CD4-positive, CD25-positive, alpha-beta regulatory T cell (primary cell): Measurements from ENCODE around the gene NUDT10. TPM values are rescaled to one million over a fixed set of nuclear protein-coding genes. Genes with fewer than 3 reads are reported as not detected.
A peak's percentile ranks its signal among the peaks of the same experiment; 100 is the strongest.

Source experiments
- ATAC-seq, 2 donors: fragments of 150-1000 bp; cut with Tn5 transposase; one replicate each; pipeline ENCODE4 v1.10.0; 2021; ENCODE audit warnings: low read depth in 2 of 2, moderate number of reproducible peaks in 2 of 2, moderate library complexity in 1 of 2
- DNase-seq, 3 donors: peaks; one replicate each; pipeline versions ENCODE4 v3.0.0 to v3.0.0-alpha.2; 2012 to 2022; ENCODE audit warnings: mixed read lengths in 1 of 3
- H3K27ac ChIP-seq: one replicate; pipeline ENCODE4 v1.7.0; 2013; ENCODE audit warnings: mild to moderate bottlenecking, low read length; ENCODE audit not compliant: insufficient read depth, poor library complexity, severe bottlenecking
- H3K27me3 ChIP-seq: one replicate; pipeline ENCODE4 v1.7.0; 2013; ENCODE audit warnings: low read length; ENCODE audit not compliant: control insufficient read depth, insufficient read depth
- H3K36me3 ChIP-seq: one replicate; pipeline ENCODE4 v1.7.0; 2013; ENCODE audit warnings: mild to moderate bottlenecking, low read length, moderate library complexity; ENCODE audit not compliant: control insufficient read depth, insufficient read depth
- H3K4me1 ChIP-seq: 2 replicates; pipeline ENCODE4 v1.7.0; 2013; ENCODE audit warnings: mild to moderate bottlenecking, low read length; ENCODE audit not compliant: insufficient read depth, control insufficient read depth, poor library complexity, severe bottlenecking
- H3K4me3 ChIP-seq: one replicate; pipeline ENCODE4 v1.7.0; 2013; ENCODE audit warnings: low read depth, mild to moderate bottlenecking, low read length, moderate library complexity
- H3K9me3 ChIP-seq, 2 experiments: 1 replicate in 1 of 2; 2 replicates in 1 of 2; pipeline ENCODE4 v1.7.0; 2013; ENCODE audit warnings: low read length in 2 of 2, mild to moderate bottlenecking in 1 of 2, moderate library complexity in 1 of 2; ENCODE audit not compliant: control insufficient read depth in 2 of 2
- H3K27ac Mint-ChIP-seq, 3 donors: one replicate each; pipeline ENCODE4 v1.8.0; 2020 to 2022; ENCODE audit warnings: mild to moderate bottlenecking in 3 of 3, mixed read lengths in 3 of 3, moderate library complexity in 2 of 3
- H3K27me3 Mint-ChIP-seq: one replicate; pipeline ENCODE4 v1.8.0; 2022; ENCODE audit warnings: mild to moderate bottlenecking, mixed read lengths
- H3K36me3 Mint-ChIP-seq: one replicate; pipeline ENCODE4 v1.8.0; 2020; ENCODE audit warnings: mixed read lengths
- H3K4me1 Mint-ChIP-seq, 4 donors: one replicate each; pipeline ENCODE4 v1.8.0; 2020 to 2022; ENCODE audit warnings: mixed read lengths in 4 of 4, mild to moderate bottlenecking in 1 of 4
- H3K4me3 Mint-ChIP-seq, 4 donors: one replicate each; pipeline ENCODE4 v1.8.0; 2020 to 2022; ENCODE audit warnings: mild to moderate bottlenecking in 4 of 4, mixed read lengths in 4 of 4, moderate library complexity in 3 of 4
- H3K9me3 Mint-ChIP-seq, 7 donors: one replicate each; pipeline ENCODE4 v1.8.0; 2020 to 2022; ENCODE audit warnings: mixed read lengths in 7 of 7, mild to moderate bottlenecking in 3 of 7, moderate library complexity in 2 of 7
- polyA plus RNA-seq, 4 donors: library from polyadenylated mRNA; unstranded; fragments of 300-500 nt; fragmentation: Illumina TruSeq; gene quantifications; one replicate each; pipeline ENCODE4 v1.2.3, GENCODE V29; 2021
- total RNA-seq: library from RNA; stranded (reverse); gene quantifications from one replicate; pipeline ENCODE4 v1.2.3, GENCODE V29; 2022

Gene NUDT10
- total and polyA plus RNA-seq, 5 donors from 2014 or later = 0.27 TPM; not detected in 4

DNA sequence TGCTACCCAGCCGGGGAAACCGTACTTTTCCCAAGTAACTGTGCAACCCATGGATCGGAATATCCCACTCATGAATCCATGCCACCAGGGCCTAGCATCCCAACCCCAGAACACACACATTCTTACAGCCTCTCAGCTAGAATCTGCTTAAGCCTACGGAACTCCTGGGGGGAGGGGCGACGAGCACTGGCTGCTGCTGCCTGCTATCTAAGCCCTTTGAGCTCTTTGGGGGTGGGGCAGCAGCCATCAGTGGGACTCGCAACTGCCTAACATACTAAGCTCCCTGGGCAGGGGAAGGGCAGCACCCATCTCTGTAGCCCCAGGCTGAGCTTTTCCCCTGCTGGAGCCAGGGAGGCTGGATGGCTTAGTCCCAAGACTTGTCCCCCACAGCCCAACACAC is 28.6 kb downstream of the NUDT10 start:
- Mint-ChIP-seq H3K4me1 (peaks cover 0 to 2% (median 0%) of the 10 kb centered on the region in 4 donors), H3K9me3 (peaks cover 0 to 7% (median 3%) of the 10 kb centered on the region in 7 donors), H3K27me3 (no peaks in the 10 kb centered on the region), H3K27ac (no peak overlapping the region), H3K4me3 (no peak overlapping the region), H3K36me3 (peaks cover 10% of the 10 kb centered on the region)
- Histone ChIP-seq H3K36me3 (no peaks in the 10 kb centered on the region), H3K4me1 (no peaks in the 10 kb centered on the region), H3K9me3 (peaks cover 0 to 3% of the 10 kb centered on the region in 2 experiments), H3K27me3 (no peaks in the 10 kb centered on the region), H3K27ac (no peak overlapping the region), H3K4me3 (no peak overlapping the region)
- no peak for ATAC-seq
- DNase-seq = no peak

DNA sequence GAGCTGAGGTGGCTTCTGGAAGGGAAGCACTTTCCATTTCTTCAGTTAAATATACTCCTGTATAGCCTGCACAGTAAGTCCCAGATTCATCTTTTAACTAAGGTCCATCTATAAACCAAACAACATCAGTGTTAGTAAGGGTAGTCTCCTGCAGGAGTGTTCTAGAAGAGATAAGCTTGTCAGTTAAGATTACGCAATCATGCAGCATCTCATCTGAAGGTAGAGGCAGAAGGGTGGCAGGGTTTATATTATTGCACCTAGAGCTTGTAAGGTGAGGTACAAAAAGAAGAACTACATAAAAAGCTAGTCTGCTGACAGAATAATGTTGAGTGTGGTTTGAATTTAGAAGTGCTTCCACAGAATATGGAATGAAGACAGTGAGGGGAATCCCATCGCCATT is 44.0 kb downstream of the NUDT10 start:
- no peaks in the 10 kb centered on the region for H3K36me3 Mint-ChIP-seq
- H3K36me3 ChIP-seq = no peaks in the 10 kb centered on the region
- no peak overlapping the region for H3K4me3 Mint-ChIP-seq
- H3K4me1 ChIP-seq = no peaks in the 10 kb centered on the region
- peak overlapping the region in 1 of 3 donors; percentile 30 for H3K27ac Mint-ChIP-seq
- no peak overlapping the region for H3K27ac ChIP-seq
- no peak overlapping the region for H3K4me3 ChIP-seq
- DNase-seq (no peak), ATAC-seq (no peak)
- H3K4me1 Mint-ChIP-seq = peaks cover 0 to 3% (median under 1%) of the 10 kb centered on the region in 4 donors
- H3K27me3 Mint-ChIP-seq = peaks cover 9% of the 10 kb centered on the region
- no peaks in the 10 kb centered on the region for H3K27me3 ChIP-seq
- peaks cover 0 to 4% (median 0%) of the 10 kb centered on the region in 7 donors for H3K9me3 Mint-ChIP-seq
- H3K9me3 ChIP-seq = no peaks in the 10 kb centered on the region

Other genes starting within 250 kb of the NUDT10 start
- 0.27 TPM for gene NUDT11, start 163.8 kb downstream of the NUDT10 start, total RNA-seq
- under 1 TPM in 3 of 4 donors, not detected in 1; 0.25 to 0.54 (median 0.37) TPM for gene NUDT11, start 163.8 kb downstream of the NUDT10 start, polyA plus RNA-seq